Mesodermal cell (in vitro differentiated cells): ENCODE results near the gene COL4A2.

Source experiments
- H3K27ac ChIP-seq: 2 replicates; pipeline ENCODE4 v1.7.0; 2013; ENCODE audit warnings: mild to moderate bottlenecking, low read depth, low read length, moderate library complexity; ENCODE audit not compliant: severe bottlenecking
- H3K36me3 ChIP-seq: 2 replicates; pipeline ENCODE4 v1.7.1; 2013; ENCODE audit warnings: mild to moderate bottlenecking, low read length, moderate library complexity; ENCODE audit not compliant: control insufficient read depth, insufficient read depth
- H3K4me1 ChIP-seq: one replicate; pipeline ENCODE4 v1.7.1; 2013; ENCODE audit warnings: mild to moderate bottlenecking, low read length; ENCODE audit not compliant: insufficient read depth, control insufficient read depth, poor library complexity, severe bottlenecking
- H3K4me3 ChIP-seq: 2 replicates; pipeline ENCODE4 v1.7.0; 2013; ENCODE audit warnings: low read length, control low read depth, mild to moderate bottlenecking; ENCODE audit not compliant: insufficient read depth, poor library complexity, severe bottlenecking; ENCODE audit errors: extremely low read depth
- H3K9me3 ChIP-seq: 2 replicates; pipeline ENCODE4 v1.7.1; 2013; ENCODE audit warnings: mild to moderate bottlenecking, low read length, moderate library complexity; ENCODE audit not compliant: control insufficient read depth
- WGBS, 2 experiments: methylation state at CpG; one replicate each; pipeline ENCODE4 v1.1.5; 2013; ENCODE audit warnings: missing lambda C conversion rate in 2 of 2; ENCODE audit not compliant: insufficient coverage in 2 of 2; 5-methylcytosine and 5-hydroxymethylcytosine counted together

The COL4A2 gene

GRCh38 chr13:110521296-110521680 lies 214.2 kb downstream of the COL4A2 start:
- H3K9me3 ChIP-seq = no peaks in the 10 kb centered on the region
- 92 to 100% methylated on average over 2 to 6 of the region's 10 CpGs for WGBS, 2 experiments
- H3K36me3 ChIP-seq = no peaks in the 10 kb centered on the region
- no peak overlapping the region for H3K4me3 ChIP-seq
- H3K4me1 ChIP-seq = peaks cover 4% of the 10 kb centered on the region
- no peak overlapping the region for H3K27ac ChIP-seq

GRCh38 chr13:110521946-110522345 lies 214.9 kb downstream of the COL4A2 start:
- WGBS, 2 experiments = 86 to 92% methylated on average over 4 to 7 of the region's 7 CpGs
- Histone ChIP-seq H3K4me3 (no peak overlapping the region), H3K27ac (no peak overlapping the region), H3K4me1 (peaks cover 4% of the 10 kb centered on the region), H3K36me3 (no peaks in the 10 kb centered on the region), H3K9me3 (no peaks in the 10 kb centered on the region)

- Histone ChIP-seq H3K4me3 (no peak overlapping the region), H3K4me1 (peaks cover 4% of the 10 kb centered on the region), H3K9me3 (no peaks in the 10 kb centered on the region), H3K36me3 (no peaks in the 10 kb centered on the region), H3K27ac (no peak overlapping the region)
- 84 to 93% methylated on average over 3 to 4 of the region's 5 CpGs for WGBS, 2 experiments
Measured at GRCh38 chr13:110522721-110523120, 215.6 kb downstream of the COL4A2 start.

GRCh38 chr13:110523180-110523579 lies 216.1 kb downstream of the COL4A2 start:
- WGBS, 2 experiments = 87 to 89% methylated on average over 8 to 9 of the region's 9 CpGs

GRCh38 chr13:110523838-110524540 lies 216.9 kb downstream of the COL4A2 start:
- 94 to 97% methylated on average over 12 of the region's 17 CpGs for WGBS, 2 experiments
- H3K36me3 ChIP-seq = no peaks in the 10 kb centered on the region

More at GRCh38 chr13:110523180-110523579, 216.1 kb downstream of the COL4A2 start:
- Histone ChIP-seq H3K27ac (no peak overlapping the region), H3K36me3 (no peaks in the 10 kb centered on the region), H3K4me1 (peaks cover 4% of the 10 kb centered on the region), H3K9me3 (no peaks in the 10 kb centered on the region), H3K4me3 (no peak overlapping the region)

GRCh38 chr13:110524541-110525257 lies 217.6 kb downstream of the COL4A2 start:
- peaks cover 8% of the 10 kb centered on the region for H3K4me1 ChIP-seq
- WGBS, 2 experiments = 90 to 91% methylated on average over 14 to 20 of the region's 21 CpGs
- H3K36me3 ChIP-seq = no peaks in the 10 kb centered on the region
- no peak overlapping the region for H3K4me3 ChIP-seq
- H3K9me3 ChIP-seq = no peaks in the 10 kb centered on the region
- no peak overlapping the region for H3K27ac ChIP-seq

More at GRCh38 chr13:110523838-110524540, 216.9 kb downstream of the COL4A2 start:
- no peaks in the 10 kb centered on the region for H3K9me3 ChIP-seq
- H3K4me3 ChIP-seq = no peak overlapping the region
- no peak overlapping the region for H3K27ac ChIP-seq
- peaks cover 4% of the 10 kb centered on the region for H3K4me1 ChIP-seq

- WGBS, 2 experiments = 84 to 86% methylated on average over 19 to 23 of the region's 25 CpGs
Measured at GRCh38 chr13:110525328-110526319, 218.5 kb downstream of the COL4A2 start.

GRCh38 chr13:110528371-110528770 lies 221.3 kb downstream of the COL4A2 start:
- 86 to 89% methylated on average over 2 to 3 of the region's 5 CpGs for WGBS, 2 experiments
- H3K27ac ChIP-seq = no peak overlapping the region
- no peak overlapping the region for H3K4me3 ChIP-seq
- H3K9me3 ChIP-seq = no peaks in the 10 kb centered on the region
- H3K36me3 ChIP-seq = no peaks in the 10 kb centered on the region
- H3K4me1 ChIP-seq = peaks cover 8% of the 10 kb centered on the region

More at GRCh38 chr13:110525328-110526319, 218.5 kb downstream of the COL4A2 start:
- no peaks in the 10 kb centered on the region for H3K36me3 ChIP-seq
- no peak overlapping the region for H3K4me3 ChIP-seq
- no peak overlapping the region for H3K27ac ChIP-seq
- H3K9me3 ChIP-seq = no peaks in the 10 kb centered on the region
- H3K4me1 ChIP-seq = peaks cover 8% of the 10 kb centered on the region

- Histone ChIP-seq H3K4me1 (peaks cover 8% of the 10 kb centered on the region), H3K36me3 (no peaks in the 10 kb centered on the region), H3K4me3 (no peak overlapping the region), H3K9me3 (no peaks in the 10 kb centered on the region), H3K27ac (no peak overlapping the region)
- WGBS, 2 experiments = 87 to 95% methylated on average over 6 of the region's 6 CpGs
Measured at GRCh38 chr13:110528911-110529310, 221.8 kb downstream of the COL4A2 start.

GRCh38 chr13:110529522-110530311 lies 222.6 kb downstream of the COL4A2 start:
- Histone ChIP-seq H3K36me3 (no peaks in the 10 kb centered on the region), H3K27ac (no peak overlapping the region), H3K4me3 (no peak overlapping the region), H3K4me1 (peaks cover 4% of the 10 kb centered on the region), H3K9me3 (no peaks in the 10 kb centered on the region)
- WGBS, 2 experiments = 90 to 92% methylated on average over 11 to 15 of the region's 23 CpGs
